COR-L47 (cell line): ENCODE measurements around the gene PHF21A.
"Not testable (repeated sequence)": the region's sequence is repeated elsewhere in the genome, so short reads cannot be mapped to it uniquely, and the experiment has no call there.

Experiments
- DNase-seq: peaks from one replicate; lab custom pipeline; 2025; lab: John Stamatoyannopoulos, UW

The PHF21A gene

DNA sequence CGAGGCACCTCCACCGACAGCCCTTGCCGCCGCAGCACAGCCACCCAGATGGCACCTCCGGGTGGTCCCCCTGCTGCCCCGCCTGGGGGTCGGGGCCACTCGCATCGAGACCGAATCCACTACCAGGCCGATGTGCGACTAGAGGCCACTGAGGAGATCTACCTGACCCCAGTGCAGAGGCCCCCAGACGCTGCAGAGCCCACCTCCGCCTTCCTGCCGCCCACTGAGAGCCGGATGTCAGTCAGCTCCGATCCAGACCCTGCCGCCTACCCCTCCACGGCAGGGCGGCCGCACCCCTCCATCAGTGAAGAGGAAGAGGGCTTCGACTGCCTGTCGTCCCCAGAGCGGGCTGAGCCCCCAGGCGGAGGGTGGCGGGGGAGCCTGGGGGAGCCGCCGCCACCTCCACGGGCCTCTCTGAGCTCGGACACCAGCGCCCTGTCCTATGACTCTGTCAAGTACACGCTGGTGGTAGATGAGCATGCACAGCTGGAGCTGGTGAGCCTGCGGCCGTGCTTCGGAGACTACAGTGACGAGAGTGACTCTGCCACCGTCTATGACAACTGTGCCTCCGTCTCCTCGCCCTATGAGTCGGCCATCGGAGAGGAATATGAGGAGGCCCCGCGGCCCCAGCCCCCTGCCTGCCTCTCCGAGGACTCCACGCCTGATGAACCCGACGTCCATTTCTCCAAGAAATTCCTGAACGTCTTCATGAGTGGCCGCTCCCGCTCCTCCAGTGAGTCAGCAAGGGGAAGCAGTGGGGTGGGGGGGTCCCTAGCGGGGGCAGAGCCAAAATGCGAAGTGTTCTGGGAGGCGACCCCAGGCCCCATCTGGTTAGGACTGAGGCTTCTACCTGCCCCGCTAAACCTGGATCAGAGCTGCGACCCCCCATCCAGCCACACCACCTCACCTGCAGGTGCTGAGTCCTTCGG lies 218.5 kb downstream of the PHF21A start:
- DNase-seq = no peak

DNA sequence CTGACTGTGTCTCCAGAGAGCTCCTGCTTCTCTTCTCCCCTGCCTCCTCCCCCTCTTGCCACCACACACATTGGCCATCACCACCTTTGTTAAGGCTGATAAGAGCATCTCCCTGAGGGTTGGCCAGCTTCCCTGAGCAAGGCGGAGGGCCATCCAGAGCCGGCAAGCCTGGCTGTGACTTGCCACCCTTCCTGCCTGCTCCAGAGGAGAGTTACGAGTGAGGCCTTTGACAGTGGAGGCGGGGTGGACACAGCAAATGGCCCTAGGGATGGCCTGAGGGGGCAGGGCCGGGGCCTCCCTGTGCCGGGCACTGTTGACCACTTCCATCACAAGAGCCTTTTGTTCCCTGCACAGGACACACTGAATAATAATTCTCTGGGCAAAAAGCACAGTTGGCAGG lies 219.6 kb downstream of the PHF21A start:
- DNase-seq = no peak

DNA sequence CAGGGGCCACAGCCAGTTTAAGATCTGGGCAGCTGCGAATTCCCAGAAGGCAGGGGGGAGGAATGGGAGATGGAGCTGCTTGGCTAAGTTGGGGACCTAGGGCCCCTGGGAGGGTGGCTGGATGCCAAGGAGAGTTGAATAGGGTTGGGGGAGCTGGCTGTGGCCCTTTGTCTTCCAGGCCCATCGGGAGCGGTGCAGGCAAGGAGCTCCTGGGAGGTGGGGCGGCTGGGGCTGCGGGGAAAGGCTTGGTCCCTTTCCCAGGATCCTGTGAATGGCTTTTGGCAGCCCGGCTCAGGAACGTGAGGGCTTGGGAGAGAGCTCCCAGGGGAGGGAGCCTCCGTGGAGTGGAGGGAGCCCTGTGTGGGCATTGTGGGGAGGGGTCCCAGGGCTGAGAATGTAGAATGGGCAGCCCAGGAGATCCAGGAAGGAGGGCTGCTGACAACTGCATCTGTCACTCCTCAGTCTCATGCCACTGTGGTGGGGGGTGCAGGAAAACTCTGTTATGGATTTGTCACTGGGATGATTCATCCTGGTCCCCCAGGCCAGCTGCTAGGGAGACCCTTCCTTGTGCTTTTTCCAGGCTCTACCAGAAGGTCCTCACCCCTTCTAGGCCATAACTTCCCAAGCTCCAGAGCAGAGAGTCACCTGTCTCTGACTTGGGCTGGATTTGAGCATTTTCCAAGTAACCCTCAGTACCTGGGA lies 220.2 kb downstream of the PHF21A start:
- DNase-seq = peak; percentile 10

DNA sequence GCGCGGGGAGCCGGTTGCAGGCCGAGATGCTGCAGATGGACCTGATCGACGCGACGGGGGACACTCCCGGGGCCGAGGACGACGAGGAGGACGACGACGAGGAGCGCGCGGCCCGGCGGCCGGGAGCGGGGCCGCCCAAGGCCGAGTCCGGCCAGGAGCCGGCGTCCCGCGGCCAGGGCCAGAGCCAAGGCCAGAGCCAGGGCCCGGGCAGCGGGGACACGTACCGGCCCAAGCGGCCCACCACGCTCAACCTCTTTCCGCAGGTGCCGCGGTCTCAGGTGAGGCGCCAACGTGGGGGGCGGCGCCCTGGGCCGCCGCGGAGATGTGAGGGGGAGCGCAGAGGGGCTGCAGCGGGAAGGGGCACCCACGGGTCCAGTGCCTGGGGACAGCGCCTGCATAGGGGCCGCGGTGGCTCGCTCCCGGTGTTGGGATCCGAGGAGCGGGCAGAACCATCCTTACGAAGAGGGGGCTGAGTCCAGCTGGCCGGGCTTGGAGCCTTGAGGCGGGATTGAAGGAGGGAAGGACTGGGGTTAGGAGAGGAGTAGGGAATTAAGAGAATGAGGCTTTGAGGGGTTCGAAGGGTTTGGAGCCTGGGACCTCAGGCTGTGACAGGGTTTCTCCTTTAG lies 221.0 kb downstream of the PHF21A start:
- DNase-seq = not testable (repeated sequence)

DNA sequence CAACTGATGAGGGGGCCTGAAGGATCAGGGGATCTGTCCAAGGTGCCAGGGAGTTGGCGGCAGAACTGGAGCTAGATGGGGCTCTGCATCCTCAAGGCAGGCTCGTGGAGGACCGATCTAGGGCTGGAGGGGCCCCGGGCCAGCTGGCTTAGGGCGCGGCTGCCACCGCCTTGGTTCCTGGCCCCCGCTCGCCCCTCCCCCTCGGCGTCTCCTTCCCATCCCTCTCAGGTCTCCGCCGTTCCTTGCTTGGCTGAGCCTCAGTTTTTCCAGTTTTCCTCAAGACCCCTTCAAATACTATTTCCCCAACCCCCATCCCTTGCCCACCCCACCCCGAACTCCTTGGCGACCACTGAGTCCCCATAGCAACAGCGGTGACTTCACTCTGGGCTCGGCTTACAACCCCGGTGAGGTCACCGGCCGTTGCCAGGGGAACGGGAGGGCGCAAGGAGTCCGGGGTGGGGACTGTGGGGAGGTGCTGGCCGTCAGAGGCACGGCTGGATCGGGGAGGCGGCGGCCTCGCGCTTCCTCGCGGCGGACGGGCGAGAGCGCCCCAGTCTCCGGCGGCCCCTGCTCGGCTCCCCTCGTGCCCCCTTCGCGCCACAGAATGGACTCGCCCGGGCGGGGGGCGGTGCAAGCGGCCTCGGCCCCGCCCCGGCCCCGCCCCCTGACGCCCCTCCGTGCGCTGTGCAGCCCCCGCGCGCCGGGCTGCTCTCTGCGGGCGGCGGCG lies 221.6 kb downstream of the PHF21A start:
- DNase-seq = peak; percentile 91

DNA sequence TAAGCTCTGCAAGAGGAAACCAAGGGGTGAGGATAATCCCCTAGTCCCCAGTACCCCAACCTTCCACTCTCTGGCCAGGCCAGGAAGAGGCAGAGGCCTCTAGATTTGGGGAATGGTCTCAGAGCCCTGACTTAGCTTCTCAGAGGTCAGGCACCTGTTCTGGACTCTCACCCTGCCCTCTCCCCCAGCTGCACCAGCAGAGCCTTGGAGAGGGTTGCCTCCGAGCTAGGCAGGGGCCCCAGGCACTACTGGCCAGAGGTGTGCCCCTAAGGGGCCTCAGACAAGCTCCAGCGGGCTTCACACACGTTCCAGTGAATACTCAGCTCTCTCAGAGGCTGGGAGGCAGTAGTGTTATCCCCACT lies 222.2 kb downstream of the PHF21A start:
- DNase-seq = no peak

DNA sequence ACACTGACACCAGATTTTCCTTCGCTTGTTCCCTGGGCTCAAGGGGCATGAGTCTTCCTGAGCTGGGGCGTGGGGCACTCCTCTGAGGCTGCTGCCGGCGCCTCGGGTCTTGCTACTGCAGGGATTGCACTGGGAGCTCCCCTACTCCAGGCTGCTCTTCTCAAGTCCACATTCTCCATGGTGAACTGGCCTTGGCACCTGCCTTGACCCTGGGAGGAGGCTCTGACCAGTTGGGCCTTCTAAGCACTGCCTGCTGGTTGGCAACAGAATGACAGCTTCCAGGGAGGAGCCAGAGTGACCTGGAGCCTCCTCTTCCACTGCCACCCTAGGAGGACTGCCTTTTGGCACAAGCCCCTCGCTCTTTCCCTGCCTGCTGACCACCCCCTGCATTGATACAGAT lies 223.7 kb downstream of the PHF21A start:
- no peak for DNase-seq

DNA sequence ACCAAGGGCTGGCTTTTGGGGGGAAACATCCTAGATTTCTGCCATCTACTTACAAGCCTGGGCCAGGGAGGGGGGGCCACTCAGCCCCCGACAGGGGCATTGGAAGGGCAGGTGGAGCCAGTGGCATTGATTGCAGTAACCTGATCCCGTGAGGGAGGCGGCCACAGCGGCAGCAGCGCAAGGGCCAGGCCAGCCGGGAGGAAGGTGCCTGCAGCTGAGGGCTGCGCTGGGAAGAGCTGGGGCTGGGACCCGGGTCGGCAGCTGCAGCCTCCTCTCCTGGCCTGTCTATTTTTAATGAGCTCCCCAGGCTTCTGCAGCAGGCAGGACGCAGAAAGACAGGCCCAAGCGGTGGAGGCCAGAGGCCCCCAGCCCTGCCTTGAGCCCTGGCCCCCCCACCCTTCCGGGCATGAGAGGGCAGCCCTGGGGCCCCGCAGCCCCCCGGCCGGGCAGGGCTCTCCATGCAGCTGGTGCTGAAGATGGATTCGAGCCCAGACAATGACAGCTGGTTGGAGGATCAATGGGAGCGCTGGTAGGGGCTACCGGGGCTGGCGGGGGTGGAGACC lies 224.8 kb downstream of the PHF21A start:
- DNase-seq = peak; percentile 80

DNA sequence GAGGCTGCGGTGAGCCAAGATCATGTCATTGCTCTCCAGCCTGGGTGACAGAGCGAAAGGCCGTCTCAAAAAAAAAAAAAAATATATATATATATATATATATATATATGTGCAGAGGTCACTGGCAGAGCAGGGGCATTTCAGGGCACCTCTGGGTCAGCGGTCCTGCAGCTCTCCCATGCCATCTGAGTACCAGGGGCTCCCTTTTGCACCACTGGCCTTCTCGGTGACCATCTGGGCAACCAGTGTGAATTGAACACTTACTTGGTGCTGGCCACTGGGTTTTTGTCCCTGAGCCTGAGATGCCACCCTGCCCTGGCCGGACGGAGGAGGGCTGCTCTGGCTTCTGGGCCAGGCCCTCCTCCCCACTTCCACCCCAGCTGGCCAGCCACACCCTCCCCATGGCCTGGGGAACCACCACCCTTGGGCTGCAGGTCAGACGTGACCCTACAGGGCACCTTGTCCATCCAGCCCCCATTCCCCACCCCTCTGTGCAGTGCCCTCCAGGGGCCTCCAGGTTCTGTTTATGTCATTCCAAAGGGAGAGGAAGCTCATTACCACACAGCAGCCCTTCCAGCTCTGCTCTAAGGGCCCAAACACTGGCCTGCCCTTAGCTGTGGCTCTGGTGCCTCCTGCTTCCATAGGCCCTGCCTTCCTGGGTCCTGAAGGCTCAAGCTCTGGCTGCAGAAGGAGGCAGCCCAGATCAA lies 225.5 kb downstream of the PHF21A start:
- DNase-seq = no peak

DNA sequence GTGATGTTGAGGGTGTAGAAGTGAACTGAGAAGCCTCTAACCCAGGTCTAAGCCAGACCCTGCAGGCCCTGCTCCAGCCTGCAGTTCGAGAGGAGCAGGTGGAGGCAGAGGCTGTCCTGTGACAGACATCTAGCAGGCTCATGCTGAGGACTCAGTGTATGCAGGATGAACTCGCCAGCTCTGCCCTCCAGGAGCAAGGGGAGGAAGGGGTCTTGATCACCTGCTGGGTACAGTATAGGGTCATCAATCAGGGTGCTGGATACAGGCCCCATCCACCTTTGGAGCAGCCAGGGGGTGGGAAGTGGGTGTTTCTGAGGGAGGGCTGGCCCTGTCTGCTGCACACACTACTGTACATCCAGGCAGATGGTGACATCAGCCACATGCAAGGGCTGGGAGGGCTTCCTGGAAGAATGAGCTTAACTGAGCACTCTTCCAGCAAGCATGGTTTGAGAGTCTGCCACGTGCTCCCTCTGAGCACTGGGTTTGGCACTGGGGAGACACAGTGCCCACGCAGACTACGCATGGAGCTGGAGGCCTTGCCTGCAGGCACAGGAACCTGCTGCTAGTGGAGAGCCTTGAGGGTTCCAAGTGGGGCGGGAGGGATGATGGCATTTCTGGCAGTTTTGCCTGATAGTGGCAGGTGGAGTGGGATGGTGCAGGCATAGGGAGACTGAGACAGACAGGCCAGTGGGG lies 226.6 kb downstream of the PHF21A start:
- no peak for DNase-seq

DNA sequence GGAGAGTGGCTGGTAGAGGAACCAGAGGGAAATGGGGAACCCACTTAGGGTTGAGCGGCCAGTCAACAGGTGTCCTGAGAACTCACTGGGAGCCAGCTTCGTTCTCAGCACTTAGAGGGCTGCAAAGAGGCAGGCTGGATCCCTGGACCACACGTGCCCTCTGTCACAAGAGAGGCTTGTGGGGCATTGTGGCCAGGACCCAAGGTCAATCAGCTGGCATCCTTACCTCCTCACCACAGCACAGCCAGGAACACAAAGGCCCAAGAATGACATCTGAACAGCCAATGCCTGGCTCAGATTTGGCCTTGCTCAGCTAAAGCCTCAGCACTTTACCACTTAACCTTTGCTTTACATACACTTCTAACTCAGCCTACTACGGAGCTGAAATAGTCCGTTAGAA lies 228.4 kb downstream of the PHF21A start:
- DNase-seq = no peak

DNA sequence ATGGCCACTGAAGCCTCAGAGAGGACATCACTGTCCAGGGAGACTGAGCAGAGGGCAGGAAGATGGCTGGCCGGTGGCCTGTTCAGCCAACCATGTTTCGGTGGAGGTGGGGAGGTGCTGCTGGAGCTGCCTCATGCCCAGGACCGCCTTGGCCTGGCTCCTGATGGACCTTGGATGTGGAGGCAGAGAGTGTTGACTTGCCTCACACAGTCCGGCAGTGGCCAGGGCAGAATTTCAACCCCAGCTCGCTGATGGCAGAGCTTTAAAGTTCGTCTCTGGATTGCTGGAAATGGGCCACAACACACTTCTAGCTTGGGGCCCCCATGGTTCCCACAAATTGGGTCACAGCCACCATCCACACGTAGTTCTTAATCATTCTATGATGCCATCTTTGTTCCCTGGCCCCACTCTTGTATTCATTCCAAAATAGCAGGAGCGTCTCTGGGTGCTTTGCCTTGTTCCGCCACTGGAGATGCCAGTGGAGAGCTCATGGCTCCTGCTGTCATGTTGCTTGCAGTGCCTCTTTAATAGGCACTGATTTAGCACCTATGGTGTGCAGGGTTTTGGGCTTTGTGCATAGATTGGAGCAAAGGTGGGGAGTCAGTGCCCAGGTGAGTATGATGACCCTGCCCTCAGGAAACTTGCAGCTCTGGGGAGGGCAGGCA lies 230.2 kb downstream of the PHF21A start:
- DNase-seq = no peak

DNA sequence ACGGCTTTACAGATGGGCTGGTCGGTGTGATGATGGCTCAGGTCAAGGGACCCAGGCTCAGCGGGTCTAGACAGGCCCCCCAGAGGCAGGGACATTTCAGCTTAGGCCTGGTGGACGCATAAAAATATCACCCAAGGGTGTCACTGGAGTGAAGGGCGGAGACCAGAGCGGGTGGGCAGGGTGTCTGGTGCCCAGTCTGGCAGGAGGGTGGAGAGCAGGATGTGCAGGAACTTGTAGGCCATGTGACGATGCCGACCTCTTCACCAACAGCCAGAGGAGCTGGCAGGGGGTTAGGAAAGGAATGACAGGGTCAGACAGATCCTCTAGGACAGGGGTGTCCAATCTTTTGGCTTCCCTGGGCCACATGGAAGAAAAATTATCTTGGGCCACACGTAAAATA lies 231.3 kb downstream of the PHF21A start:
- no peak for DNase-seq

DNA sequence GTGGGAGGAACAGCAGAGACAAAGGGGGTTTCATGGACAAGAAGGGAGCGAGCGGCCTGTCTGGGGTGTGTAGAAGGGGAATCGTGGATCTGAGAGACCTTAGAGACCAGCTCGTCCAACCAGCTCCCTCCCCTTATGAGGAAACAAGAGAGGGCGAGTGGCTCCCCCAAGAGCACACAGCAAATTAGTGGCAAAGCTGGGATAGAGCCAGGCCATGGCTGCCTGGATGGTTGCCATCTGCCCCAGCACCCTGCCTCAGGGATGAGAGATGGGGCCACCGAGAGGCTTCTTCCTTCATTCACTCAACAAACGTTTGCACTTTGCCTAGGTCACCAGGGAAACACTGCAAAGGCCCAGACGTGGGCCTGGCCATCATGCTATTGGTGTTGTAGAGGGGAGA lies 231.7 kb downstream of the PHF21A start:
- no peak for DNase-seq

DNA sequence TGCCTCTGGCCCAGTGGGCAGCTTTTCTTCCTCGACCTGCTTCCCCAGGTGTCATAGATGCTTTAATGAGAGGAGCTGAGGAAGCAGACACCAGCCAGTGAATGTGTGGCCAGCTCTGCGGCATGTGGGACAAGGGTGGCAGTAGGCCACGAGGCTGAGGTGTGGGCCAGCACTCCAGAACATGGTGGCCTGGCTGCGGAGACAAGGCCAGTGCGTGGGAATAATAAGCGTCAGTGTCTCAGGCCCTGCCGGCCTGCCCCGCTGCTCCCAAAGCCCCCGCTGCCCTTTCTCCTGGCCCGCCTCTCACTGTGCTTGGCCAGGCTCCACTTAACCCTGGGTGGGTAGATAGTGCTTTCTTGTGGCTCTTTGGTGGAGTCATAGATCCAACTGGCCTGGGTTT lies 233.7 kb downstream of the PHF21A start:
- DNase-seq = no peak

DNA sequence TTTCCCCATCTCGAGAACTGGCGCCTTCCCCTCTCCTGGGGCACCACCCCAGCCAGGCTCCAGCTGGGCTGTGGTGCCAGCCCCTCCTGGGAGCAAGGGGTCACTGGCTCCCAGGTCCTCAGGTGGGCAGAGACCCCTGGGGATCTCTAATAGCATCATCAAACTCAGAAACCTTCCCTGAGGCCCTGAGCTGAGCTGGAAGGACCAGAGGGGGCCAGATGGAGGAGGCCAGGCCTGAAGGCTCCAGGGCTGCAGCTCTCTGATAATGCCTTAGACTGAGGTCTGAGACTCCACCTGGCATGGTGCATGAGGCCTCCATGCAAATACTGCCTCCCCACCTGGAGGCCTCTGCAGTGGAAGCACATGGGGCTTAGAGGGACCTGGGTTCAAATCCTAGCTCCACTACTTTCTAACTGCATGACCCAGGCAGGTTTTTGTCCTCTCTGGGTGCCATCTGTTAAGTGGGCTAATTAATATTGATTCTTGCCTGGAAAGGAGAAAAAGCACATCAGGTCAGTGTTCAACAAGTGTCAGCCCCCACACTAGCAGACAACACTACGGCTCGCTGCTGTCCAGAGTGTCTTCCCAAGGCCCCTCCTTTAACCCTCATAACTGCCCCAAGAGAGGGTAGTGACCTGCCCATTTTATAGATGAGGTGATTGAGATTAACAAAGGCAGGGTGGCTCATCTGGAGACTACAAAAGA lies 234.3 kb downstream of the PHF21A start:
- no peak for DNase-seq

DNA sequence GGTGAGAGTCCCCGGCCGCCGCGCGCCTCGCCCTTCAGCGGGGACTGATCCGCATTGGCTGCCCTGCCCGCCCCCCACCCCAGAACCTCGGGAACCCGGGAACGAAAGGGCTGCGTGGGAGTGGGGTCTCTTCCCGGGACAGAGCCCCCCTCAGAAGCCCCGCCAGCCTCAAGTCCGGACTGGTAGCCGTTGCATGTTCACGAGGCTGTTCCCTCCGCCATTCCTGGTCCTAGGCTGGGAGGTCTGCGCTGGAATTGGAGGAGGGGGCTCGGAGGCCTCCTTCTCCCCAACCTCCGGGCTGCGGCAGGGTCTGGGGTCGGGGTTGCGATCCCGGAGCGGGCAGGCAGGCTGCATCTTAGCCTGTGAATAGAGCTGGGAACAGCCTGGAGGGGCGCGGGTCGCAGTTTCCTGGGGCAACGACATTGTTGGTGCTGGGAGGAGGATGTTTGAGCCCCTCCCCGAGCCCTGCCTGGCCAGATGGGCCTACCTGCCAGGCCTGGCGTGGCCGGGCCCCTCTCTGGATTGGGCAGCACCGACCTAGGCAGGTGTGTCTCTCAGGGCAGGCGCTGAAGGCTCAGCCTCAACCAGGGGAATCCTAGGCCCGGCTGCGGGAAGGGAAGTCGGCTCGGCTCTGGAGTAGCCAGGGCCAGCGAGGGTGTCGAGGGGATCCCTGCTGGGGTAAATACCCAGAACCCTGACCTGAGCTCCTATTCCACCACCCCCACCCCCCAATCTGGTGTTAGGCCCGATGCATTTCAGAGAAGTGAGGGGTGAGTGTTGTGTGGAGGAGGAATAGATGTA lies 235.1 kb downstream of the PHF21A start:
- DNase-seq = peak; percentile 22

DNA sequence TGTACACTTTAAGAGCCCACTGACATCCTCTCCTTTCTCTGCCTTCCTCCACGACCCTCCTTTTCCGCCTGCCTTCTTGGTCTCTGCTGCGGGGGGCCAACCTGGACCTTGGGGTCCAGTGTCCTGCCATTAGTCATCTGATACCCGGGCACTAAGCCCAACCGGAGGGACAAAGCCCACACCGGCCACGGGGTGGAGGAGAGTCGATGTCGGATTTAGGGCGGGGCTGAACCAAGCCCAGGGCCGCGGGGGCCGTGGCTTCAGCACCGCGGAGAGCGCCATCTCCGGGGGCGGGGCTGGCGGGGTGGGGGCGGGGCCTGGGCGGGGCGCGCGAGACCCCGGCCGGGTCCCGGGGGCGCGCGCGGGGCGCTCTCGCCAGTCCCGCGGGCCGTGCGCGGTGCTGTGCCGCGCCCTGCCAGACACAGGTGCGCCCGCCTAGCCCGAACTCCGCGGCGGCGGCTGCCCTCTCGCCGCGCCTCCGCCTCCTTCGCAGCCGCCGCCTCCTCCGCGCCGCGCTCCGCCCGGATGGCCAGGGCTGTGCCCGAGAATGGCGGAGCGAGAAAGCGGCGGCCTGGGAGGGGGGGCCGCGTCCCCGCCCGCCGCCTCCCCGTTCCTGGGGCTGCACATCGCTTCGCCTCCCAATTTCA lies 235.9 kb downstream of the PHF21A start, which contains the start of gene MAPK8IP1:
MAPK8IP1 (plus strand) TSS at position 378 of the 647 bp plus-strand sequence; CDS start at position 548, 170 bp downstream.
- peak; percentile 67 for DNase-seq
